SH-SY5Y (cell line): Measurements from ENCODE around the gene TSEN15.

Experiments
- GATA2 ChIP-seq: IDR thresholded peaks from 2 replicates; pipeline ENCODE4 v1.6.1; 2011; ENCODE audit warnings: mild to moderate bottlenecking, low read depth, low read length
- GATA3 ChIP-seq: IDR thresholded peaks from 2 replicates; pipeline ENCODE4 v1.6.1; 2011; ENCODE audit warnings: low read depth, mild to moderate bottlenecking, low read length, moderate library complexity

DNA sequence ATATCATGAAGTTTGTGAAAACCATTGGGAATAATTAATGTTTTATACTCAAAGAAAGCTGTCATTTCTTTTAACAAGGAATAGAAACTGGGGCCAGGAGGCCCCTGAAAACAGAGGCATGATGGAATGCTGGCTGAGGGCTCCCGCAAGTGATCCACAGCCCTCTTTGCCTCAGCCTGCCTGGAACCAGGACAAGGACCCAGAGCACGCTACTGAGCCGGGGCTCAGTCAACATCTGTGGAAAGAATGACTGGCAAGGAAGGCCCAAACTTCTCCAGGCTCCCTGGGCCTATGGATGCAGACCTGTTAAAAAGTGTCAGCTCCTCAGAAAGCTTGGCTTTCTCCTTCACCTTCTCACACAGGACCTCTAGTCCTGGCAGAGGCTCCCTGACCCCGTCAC lies 46.6 kb upstream of the TSEN15 start:
- no peak for TF ChIP-seq GATA3
- TF ChIP-seq GATA2 = no peak
